Measurements from ENCODE around the gene GID8.

DNA sequence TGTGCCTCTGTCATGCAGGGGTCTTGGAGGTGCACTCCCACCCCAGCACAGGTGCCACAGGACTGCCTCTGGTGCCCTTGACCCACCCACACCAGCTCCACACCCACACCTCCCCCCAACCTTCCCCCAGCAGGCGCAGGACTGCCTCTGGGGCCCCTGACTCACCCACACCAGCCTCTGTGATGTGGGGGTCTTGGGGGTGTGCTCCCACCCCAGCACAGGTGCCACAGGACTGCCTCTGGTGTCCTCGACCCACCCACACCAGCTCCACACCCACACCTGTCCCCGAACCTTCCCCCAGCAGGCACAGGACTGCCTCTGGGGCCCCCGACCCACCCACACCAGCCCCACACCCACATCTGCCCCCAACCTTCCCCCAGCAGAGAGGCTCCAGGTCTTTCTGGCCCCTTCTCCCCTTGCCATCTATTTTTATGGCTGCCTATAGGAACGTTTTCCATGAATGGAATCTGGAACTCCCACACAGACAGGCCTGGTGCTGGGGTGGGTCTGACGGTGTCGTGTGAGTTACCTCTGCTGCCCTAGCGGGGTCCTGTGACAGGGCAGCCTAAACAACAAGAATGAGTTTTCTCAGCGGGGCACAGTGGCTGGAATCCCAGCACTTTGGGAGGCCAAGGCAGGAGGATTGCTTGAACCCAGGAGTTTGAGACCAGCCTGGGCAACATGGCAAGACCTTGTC lies 38.0 kb downstream of the GID8 start:
- TF ChIP-seq JUND (IDR thresholded peaks at IDR 0.05) (no peak), TAF1 (conservative IDR thresholded peaks at IDR 0.05) (no peak)
- TF ChIP-seq, protein P1, sequence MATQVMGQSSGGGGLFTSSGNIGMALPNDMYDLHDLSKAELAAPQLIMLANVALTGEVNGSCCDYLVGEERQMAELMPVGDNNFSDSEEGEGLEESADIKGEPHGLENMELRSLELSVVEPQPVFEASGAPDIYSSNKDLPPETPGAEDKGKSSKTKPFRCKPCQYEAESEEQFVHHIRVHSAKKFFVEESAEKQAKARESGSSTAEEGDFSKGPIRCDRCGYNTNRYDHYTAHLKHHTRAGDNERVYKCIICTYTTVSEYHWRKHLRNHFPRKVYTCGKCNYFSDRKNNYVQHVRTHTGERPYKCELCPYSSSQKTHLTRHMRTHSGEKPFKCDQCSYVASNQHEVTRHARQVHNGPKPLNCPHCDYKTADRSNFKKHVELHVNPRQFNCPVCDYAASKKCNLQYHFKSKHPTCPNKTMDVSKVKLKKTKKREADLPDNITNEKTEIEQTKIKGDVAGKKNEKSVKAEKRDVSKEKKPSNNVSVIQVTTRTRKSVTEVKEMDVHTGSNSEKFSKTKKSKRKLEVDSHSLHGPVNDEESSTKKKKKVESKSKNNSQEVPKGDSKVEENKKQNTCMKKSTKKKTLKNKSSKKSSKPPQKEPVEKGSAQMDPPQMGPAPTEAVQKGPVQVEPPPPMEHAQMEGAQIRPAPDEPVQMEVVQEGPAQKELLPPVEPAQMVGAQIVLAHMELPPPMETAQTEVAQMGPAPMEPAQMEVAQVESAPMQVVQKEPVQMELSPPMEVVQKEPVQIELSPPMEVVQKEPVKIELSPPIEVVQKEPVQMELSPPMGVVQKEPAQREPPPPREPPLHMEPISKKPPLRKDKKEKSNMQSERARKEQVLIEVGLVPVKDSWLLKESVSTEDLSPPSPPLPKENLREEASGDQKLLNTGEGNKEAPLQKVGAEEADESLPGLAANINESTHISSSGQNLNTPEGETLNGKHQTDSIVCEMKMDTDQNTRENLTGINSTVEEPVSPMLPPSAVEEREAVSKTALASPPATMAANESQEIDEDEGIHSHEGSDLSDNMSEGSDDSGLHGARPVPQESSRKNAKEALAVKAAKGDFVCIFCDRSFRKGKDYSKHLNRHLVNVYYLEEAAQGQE (IDR thresholded peaks at IDR 0.05), result no peak
- TF ChIP-seq, protein P2, sequence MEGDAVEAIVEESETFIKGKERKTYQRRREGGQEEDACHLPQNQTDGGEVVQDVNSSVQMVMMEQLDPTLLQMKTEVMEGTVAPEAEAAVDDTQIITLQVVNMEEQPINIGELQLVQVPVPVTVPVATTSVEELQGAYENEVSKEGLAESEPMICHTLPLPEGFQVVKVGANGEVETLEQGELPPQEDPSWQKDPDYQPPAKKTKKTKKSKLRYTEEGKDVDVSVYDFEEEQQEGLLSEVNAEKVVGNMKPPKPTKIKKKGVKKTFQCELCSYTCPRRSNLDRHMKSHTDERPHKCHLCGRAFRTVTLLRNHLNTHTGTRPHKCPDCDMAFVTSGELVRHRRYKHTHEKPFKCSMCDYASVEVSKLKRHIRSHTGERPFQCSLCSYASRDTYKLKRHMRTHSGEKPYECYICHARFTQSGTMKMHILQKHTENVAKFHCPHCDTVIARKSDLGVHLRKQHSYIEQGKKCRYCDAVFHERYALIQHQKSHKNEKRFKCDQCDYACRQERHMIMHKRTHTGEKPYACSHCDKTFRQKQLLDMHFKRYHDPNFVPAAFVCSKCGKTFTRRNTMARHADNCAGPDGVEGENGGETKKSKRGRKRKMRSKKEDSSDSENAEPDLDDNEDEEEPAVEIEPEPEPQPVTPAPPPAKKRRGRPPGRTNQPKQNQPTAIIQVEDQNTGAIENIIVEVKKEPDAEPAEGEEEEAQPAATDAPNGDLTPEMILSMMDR (IDR thresholded peaks at IDR 0.05; ENCODE audit: low read depth, low read length, missing input control), result no peak

All from liver (tissue), 3 donors.